Kidney tubule cell (primary cell): ENCODE results near the gene ANKRD62.
"Not testable (repeated sequence)": the region's sequence is repeated elsewhere in the genome, so short reads cannot be mapped to it uniquely, and the experiment has no call there.

Experiments used
- DNase-seq: peaks from one replicate; pipeline ENCODE4 v3.0.0-alpha.2; 2018; ENCODE audit warnings: low spot score

Gene ANKRD62

GRCh38 chr18:12066910-12067511, 26.6 kb upstream of the ANKRD62 start:
- DNase-seq, result no peak

DNA sequence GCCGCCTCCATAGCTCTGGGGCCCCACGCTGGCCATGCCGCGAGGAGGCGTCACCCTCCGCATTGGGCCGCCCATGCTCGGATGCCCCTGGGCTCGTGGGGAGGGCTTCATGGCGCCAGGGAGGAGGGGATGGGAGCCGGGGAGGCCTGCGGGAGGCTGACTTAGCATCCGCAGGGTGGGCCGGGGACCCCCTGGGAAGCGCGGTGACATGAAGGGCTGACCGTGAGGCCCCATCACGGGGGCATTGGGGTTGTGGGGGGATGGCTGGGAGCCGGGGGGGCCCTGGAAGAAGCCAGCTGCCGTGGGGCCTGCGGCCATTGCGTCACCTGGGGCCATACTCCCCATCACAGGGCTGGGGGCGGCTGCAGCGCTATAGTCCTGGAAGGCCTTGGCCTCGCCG, 26.0 kb upstream of the ANKRD62 start:
- DNase-seq, result no peak

DNA sequence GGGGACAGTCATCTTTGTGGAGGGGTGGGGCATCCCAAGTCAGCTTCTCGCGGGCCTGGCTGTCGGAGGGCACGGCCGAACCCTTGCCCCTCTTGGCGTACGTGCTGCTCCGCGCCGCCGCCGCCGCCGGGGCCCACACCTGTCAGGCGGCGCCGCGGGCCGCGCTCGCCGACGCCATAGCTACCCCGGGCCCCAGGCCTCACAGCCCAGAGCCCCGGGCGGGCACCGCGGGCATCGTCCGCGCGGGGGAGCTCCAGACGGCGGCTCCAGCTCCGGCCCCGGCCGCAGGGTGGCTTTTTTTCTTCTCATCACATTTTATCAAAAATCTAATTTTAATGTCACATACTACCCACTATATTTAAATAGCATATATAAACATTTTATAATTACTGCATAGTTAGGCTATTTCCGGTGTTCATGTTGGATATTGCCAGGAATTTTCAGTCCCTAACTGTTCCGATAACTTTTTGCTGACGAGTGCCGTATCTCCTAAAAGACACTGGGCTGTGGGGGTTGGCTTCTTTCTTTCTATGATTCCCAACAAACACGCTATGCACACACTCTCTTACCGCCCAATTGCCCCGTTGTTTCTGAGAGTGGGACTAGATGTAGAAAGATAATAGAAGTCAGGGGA, 25.2 kb upstream of the ANKRD62 start:
- not testable (repeated sequence) for DNase-seq

DNA sequence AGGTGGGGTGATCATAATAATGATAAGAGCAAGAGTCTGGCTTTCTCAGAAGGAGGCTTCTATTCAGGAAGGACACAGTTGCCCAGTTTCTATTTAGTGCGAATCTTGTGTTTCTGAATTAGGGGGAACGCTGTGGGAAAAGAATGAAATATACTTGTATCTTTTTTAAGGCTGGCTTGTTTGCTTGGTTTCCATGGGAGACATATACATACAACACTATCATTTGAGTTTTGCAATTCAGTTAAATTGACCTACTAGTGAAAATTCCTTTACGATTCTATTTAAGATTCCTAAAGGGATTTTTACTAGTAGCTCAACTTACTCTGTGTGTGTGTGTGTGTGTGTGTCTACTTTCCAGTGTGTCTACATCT, 24.7 kb upstream of the ANKRD62 start:
- no peak for DNase-seq

DNA sequence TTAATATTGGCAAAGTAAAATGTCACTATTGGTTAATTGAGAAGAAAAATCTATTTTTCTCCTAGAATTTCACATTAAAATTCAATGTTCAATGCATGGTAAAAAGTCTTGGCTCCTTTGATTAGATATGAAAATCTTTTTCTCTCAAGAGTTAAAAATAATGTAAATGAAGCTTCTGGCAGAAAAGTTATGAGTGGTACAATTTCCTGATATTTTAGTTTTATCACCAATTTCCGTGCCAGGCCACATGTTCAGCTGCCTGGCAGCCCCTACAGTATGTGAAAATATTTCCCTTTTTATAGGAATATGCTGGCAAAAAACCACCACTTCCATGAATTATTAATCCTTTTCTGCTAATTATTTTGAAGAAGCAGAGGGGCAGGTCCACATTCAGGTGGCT, 22.6 kb upstream of the ANKRD62 start:
- DNase-seq, result not testable (repeated sequence)

DNA sequence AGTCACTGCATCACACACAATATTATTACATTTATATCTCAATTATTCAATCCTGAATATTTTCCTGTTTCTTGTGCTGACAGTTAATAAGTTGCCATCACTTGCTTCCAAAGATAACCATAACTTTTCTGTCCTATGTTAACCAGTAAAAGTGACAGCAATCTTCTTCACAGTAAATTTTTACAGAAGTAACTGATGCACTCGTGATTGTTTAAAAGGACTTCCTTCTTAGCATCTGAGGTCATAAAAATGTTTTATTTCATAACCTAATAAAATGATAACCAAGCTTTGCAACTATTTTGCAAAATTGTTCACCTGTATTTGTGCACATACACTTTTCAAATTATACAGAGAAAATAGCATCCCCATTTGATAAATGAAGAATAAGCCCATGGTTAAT, 20.6 kb upstream of the ANKRD62 start:
- no peak for DNase-seq

DNA sequence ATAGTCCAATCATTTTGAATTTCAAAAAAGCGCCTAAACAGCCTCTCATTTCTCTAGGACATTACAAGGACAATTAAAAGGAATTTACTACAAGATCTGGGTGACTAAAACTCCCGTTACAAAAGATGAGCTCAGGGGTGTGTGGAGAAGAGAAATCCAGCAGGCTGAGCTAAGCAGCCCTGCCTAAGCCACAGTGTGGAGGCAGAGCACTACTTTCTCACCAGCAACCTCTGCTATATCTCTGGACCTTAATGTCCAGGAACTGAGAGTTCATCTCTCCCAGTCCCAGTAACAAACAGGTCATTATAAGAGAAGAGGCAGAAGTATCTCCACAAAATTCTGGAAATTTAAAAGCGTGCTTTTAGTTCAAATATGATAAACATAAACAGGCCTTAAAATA, 18.9 kb upstream of the ANKRD62 start:
- no peak for DNase-seq

DNA sequence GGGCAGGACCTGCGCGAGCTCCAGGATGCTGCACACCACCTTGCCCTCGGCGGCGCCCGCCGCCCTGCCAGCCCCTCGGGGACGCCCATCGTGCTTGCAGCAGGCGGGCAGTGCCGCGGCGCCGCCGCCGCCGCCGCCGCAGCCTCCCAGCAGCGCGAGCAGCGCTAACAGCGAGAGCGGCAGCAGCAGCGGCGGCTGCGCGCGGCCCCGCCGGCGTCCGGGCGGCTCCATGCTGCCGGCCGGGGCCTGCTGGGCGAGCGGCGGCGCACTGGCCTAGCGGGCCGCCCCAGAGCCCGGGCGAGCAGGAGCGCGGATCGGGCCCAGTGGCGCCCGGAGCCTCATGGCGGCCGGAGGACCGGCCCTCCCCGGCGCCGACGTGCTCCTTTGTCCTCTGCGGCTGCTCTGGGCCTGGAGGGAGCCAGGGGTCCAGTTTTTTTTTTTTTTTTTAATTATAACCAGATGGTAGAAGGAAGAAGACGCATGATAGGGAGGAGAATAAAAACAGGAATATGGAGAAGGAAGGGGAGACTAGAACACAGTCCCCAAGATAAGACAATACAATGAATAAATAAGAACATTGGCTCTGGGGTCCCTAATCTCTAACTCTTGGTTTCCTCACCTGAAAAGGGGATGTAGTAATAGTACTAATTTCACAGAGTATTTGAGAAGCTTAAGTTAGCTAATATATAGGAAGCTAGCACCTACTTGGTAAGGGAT, 17.1 kb upstream of the ANKRD62 start:
- peak; percentile 52 for DNase-seq

DNA sequence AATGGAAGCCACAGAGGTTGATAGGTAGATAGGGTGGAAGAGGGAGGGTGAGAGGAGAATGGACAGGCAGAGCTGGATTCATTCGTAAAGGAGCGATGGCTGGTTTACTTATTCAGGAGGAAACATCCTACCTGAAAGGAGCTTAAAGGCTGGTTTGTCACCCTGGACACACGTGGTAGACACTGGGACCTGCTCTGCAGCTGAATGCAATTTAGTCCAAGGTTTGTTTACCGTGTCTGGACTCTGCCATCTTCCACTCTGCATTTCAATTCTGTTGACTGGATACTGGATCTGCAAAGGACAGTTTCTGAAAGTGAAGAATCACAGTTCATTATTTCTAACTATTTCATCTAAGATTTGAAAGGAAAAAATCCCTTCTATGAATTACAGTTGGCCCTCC, 15.6 kb upstream of the ANKRD62 start:
- DNase-seq, result not testable (repeated sequence)

GRCh38 chr18:12079491-12080237, 14.0 kb upstream of the ANKRD62 start:
- peak; percentile 48 for DNase-seq

GRCh38 chr18:12085136-12085535, 8.5 kb upstream of the ANKRD62 start:
- DNase-seq, result no peak

GRCh38 chr18:12085786-12086185, 7.9 kb upstream of the ANKRD62 start:
- no peak for DNase-seq

DNA sequence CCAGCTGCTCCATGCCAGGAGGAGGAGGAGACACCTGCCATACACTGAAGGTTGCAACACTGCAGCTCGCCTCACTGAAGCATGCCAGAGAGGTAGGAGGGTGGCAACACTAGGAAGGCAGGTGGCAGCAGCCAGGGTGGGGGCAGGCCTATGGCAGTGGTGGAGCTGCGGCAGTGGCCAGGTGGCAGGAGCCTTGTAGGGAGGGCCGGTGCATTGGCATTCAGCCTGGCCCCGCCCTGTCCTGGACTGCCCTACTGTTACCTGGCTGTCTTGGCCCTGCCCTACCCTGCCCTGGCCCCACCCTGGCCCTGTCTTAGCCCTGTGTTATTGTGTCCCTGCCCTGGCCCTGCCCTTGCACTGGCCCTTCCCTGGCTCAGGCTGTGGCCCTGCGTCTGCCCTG, 7.4 kb upstream of the ANKRD62 start:
- no peak for DNase-seq

- no peak for DNase-seq
Observed at GRCh38 chr18:12086677-12087470, 6.8 kb upstream of the ANKRD62 start.

DNA sequence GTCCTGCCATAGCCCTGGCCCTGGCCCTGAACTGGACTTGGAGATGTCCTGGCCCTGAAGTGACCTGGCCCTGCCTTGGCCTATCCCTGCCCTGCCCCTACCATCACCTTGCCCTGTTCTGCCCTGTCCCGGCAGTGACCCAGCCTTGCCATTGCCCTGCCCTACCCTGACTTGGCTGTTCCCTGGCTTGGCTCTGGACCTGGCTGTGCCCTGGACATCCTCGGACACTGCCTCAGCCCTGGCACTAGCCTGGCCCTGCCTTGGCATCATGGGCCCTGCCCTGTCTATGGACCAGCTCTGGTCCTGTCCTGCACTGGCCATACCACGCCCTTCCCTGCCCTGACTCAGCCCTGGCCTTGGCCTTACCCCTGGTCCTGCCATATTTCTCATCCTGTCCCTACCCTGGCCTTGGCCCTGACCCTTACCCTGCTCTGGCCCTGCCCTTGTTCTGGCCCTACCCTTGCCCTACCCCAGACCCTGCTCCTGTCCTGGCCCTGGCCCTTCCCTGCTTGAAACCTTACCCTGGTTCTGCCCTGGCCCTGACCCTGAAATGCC, 6.1 kb upstream of the ANKRD62 start:
- no peak for DNase-seq

DNA sequence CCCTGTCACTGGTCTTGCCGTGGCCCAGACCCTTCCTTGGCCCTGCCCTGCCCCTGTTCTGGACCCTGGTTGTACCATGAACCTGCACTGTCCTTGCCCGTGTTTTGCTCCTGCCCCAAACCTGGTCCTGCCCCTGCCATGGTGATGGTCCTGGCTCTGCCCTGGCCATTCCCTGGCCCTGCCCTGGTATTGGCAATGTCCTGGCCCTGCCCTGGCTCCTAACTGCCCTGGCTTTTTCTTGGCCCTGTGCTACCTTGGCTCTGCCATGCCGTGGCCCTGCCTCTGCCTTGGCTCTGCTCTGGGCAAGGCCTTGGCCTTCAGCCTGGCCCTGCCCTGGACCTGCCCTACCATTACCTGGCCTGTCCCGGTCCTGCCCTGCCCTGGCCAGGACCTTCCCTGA, 5.5 kb upstream of the ANKRD62 start:
- no peak for DNase-seq

- DNase-seq, result no peak
Observed at GRCh38 chr18:12088731-12089375, 4.8 kb upstream of the ANKRD62 start.

GRCh38 chr18:12091538-12092141, 2.0 kb upstream of the ANKRD62 start:
- no peak for DNase-seq

GRCh38 chr18:12092398-12093229, 1.0 kb upstream of the ANKRD62 start:
- peak; percentile 30 for DNase-seq

DNA sequence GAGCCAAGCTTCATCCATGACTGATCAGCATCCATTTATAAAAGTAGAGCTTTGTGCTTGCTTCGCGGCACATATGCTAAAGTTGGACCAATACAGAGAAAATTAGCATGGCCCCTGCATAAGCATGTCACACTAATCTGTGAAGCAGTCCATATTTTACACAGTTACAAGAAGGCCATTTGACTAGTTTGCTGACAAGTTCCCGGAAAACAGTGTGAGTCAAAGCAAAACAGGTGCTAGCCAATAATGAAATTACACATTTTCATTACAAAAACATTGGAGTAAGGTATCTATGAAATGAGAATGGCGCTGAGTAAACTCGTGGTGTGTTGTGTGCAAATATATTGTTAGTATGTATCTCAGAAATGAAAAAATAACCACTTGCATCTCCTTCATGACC, 4.7 kb downstream of the ANKRD62 start:
- DNase-seq, result no peak
